K562 (cell line): ENCODE results near the gene UTP25. TPM values are rescaled to one million over a fixed set of nuclear protein-coding genes. Genes with fewer than 3 reads are reported as not detected.

ENCODE experiments used
- ATAC-seq: fragments of 200-7000 bp; cut with Tn5 transposase; 3 replicates; pipeline ENCODE4 v1.9.1; 2020; ENCODE audit warnings: moderate library complexity
- BruUV-seq: library from RNA; stranded (reverse); fragments of 400-500 nt; replicated peaks from 2 replicates; lab custom pipeline; 2021; lab: Mats Ljungman, UMichigan
- CTCF ChIA-PET: fragments of 300-600 bp; formaldehyde crosslinking; extraction: SDS; loops from one replicate; lab custom pipeline; 2021; ENCODE audit warnings: low intra/inter-chr PET ratio; lab: Yijun Ruan, JAX
- POLR2A ChIA-PET: fragments of 300-600, 350-650 bp; sonication (Branson Sonifier 250); formaldehyde crosslinking; extraction: SDS; loops from one replicate; lab custom pipeline; 2021; ENCODE audit warnings: antibody characterized with exemption, inconsistent platforms; lab: Yijun Ruan, JAX
- DNase-seq, 4 experiments: peaks; one replicate each; pipeline versions ENCODE4 v3.0.0 to v3.0.0-alpha.2; 2011 to 2018; ENCODE audit warnings: low spot score in 3 of 4, mixed read lengths in 3 of 4; ENCODE audit errors: extremely low read depth in 1 of 4
- FAIRE-seq: peaks from 2 replicates; lab custom pipeline; 2011; peaks lifted over from hg19 to GRCh38; lab: Jason Lieb, UNC
- H2AFZ ChIP-seq: 2 replicates; pipeline ENCODE4 v1.6.0; 2011; ENCODE audit warnings: low read depth, low read length, control low read depth, inconsistent platforms
- H3K27ac ChIP-seq: fragments of 200-600 bp; 3 replicates; pipeline ENCODE4 v1.8.0; 2011; ENCODE audit warnings: low read depth, mild to moderate bottlenecking, control low read depth, inconsistent platforms, low read length, moderate library complexity, mixed read lengths; ENCODE audit errors: extremely low read depth
- H3K27me3 ChIP-seq, 2 experiments: fragments of 300-600 bp in 1 of 2; 2 replicates in 1 of 2; 3 replicates in 1 of 2; pipeline versions ENCODE4 v1.6.0 to v1.8.0; 2011; ENCODE audit warnings: inconsistent platforms in 2 of 2, low read length in 2 of 2, mild to moderate bottlenecking in 1 of 2, mixed read lengths in 1 of 2, moderate library complexity in 1 of 2; ENCODE audit not compliant: control insufficient read depth in 2 of 2, insufficient read depth in 2 of 2
- H3K36me3 ChIP-seq: fragments of 300-600 bp; 3 replicates; pipeline ENCODE4 v1.8.0; 2011; ENCODE audit warnings: mild to moderate bottlenecking, low read length, inconsistent platforms; ENCODE audit not compliant: control insufficient read depth, insufficient read depth
- H3K4me1 ChIP-seq, 2 experiments: fragments of 200-600 bp in 1 of 2; replicated peaks in 1 of 2; 2 replicates in 1 of 2; 3 replicates in 1 of 2; pipeline versions ENCODE4 v1.5.1 to v1.8.0; 2011; ENCODE audit warnings: inconsistent platforms in 2 of 2, low read length in 2 of 2, mild to moderate bottlenecking in 1 of 2, mixed read lengths in 1 of 2, moderate library complexity in 1 of 2; ENCODE audit not compliant: control insufficient read depth in 2 of 2, insufficient read depth in 2 of 2
- H3K4me2 ChIP-seq: 2 replicates; pipeline ENCODE4 v1.6.1; 2011; ENCODE audit warnings: low read length, control low read depth, inconsistent platforms, mixed read lengths; ENCODE audit not compliant: insufficient read depth
- H3K4me3 ChIP-seq: fragments of 200-600 bp; sonication (generic), shearing (Covaris generic); 2 replicates; pipeline ENCODE4 v1.5.1; 2016; ENCODE audit warnings: control low read depth, inconsistent platforms
- H3K79me2 ChIP-seq: fragments of 200-600 bp; 3 replicates; pipeline ENCODE4 v1.8.0; 2011; ENCODE audit warnings: low read length, inconsistent platforms; ENCODE audit not compliant: control insufficient read depth, insufficient read depth
- H3K9ac ChIP-seq, 2 experiments: 2 replicates each; pipeline versions ENCODE4 v1.6.0 to v1.6.1; 2011; ENCODE audit warnings: low read depth in 2 of 2, low read length in 2 of 2, control low read depth in 1 of 2, inconsistent platforms in 1 of 2, mild to moderate bottlenecking in 1 of 2, mixed read lengths in 1 of 2; ENCODE audit not compliant: insufficient read depth in 1 of 2
- H3K9me1 ChIP-seq: one replicate; pipeline ENCODE4 v1.6.0; 2011; ENCODE audit warnings: inconsistent platforms, mild to moderate bottlenecking, low read length, moderate library complexity; ENCODE audit not compliant: control insufficient read depth, insufficient read depth
- H3K9me3 ChIP-seq: replicated peaks from 2 replicates; pipeline ENCODE4 v1.5.1; 2011; ENCODE audit warnings: low read depth, low read length, inconsistent platforms; ENCODE audit not compliant: control insufficient read depth, insufficient read depth
- H4K20me1 ChIP-seq: replicated peaks from 2 replicates; pipeline ENCODE4 v1.6.1; 2011; ENCODE audit warnings: low read length, inconsistent platforms, mixed read lengths; ENCODE audit not compliant: control insufficient read depth, insufficient read depth
- ASH1L ChIP-seq: fragments of 450-650 bp; IDR thresholded peaks from 2 replicates; pipeline ENCODE4 v1.6.1; 2018; ENCODE audit warnings: borderline replicate concordance, mild to moderate bottlenecking, low read depth; ENCODE audit not compliant: partially characterized antibody
- ATF3 ChIP-seq, 2 experiments: fragments of 450-650 bp in 1 of 2; sonication (generic) in 1 of 2; formaldehyde crosslinking in 1 of 2; IDR thresholded peaks in 1 of 2; conservative IDR thresholded peaks in 1 of 2; 2 replicates each; pipeline versions ENCODE4 v1.6.1 to v1.8.1; 2016 to 2023; ENCODE audit warnings: mild to moderate bottlenecking in 2 of 2, moderate library complexity in 2 of 2, inconsistent platforms in 1 of 2, missing genetic modification reagents in 1 of 2
- ATF7 ChIP-seq: fragments of 450-650 bp; IDR thresholded peaks from 2 replicates; pipeline ENCODE4 v1.7.1; 2014; ENCODE audit warnings: mild to moderate bottlenecking, moderate library complexity
- CHD4 ChIP-seq: fragments of 200-600 bp; sonication (generic); IDR thresholded peaks from 3 replicates; pipeline ENCODE4 v1.6.1; 2012; ENCODE audit warnings: low read depth, mild to moderate bottlenecking, mixed read lengths, low read length, inconsistent platforms; ENCODE audit not compliant: insufficient read depth, insufficient replicate concordance, poor library complexity, severe bottlenecking
- GTF2E2 ChIP-seq: fragments of 200-800 bp; sonication (Bioruptor generic); IDR thresholded peaks from 2 replicates; pipeline ENCODE4 v1.6.1; 2016; ENCODE audit warnings: missing genetic modification characterization, missing compliant biosample characterization
- JUND ChIP-seq, 2 experiments: IDR thresholded peaks; 2 replicates in 1 of 2; 3 replicates in 1 of 2; pipeline ENCODE4 v1.6.1; 2011; ENCODE audit warnings: borderline replicate concordance in 2 of 2, low read depth in 2 of 2, low read length in 2 of 2, improper control_type of control experiment in 1 of 2, missing biosample characterization in 1 of 2, missing genetic modification characterization in 1 of 2, missing genetic modification reagents in 1 of 2
- MTA1 ChIP-seq: fragments of 450-650 bp; IDR thresholded peaks from 2 replicates; pipeline ENCODE4 v1.6.1; 2017; ENCODE audit warnings: borderline replicate concordance
- NFE2L1 ChIP-seq: fragments of 450-650 bp; IDR thresholded peaks from 2 replicates; pipeline ENCODE4 v1.6.1; 2016; ENCODE audit warnings: missing genetic modification characterization, low read depth, mild to moderate bottlenecking, missing compliant biosample characterization, moderate library complexity, borderline replicate concordance
- PCBP2 ChIP-seq: fragments of 200-400 bp; formaldehyde crosslinking; IDR thresholded peaks from 2 replicates; pipeline ENCODE4 v1.6.1; 2018; ENCODE audit warnings: low read length, low read depth, mild to moderate bottlenecking, moderate library complexity; ENCODE audit not compliant: poor library complexity, severe bottlenecking
- PTTG1 ChIP-seq: fragments of 450-650 bp; IDR thresholded peaks from 2 replicates; pipeline ENCODE4 v1.6.1; 2016; ENCODE audit warnings: low read depth, mild to moderate bottlenecking, missing genetic modification characterization, missing compliant biosample characterization
- RBM14 ChIP-seq: fragments of 200-400 bp; formaldehyde crosslinking; IDR thresholded peaks from 2 replicates; pipeline ENCODE4 v1.6.1; 2018; ENCODE audit warnings: low read depth, mild to moderate bottlenecking, low read length, moderate library complexity, borderline replicate concordance; ENCODE audit not compliant: insufficient read depth
- SNRNP70 ChIP-seq: fragments of 200-400 bp; formaldehyde crosslinking; optimal IDR thresholded peaks from 2 replicates; pipeline ENCODE3; 2017; ENCODE audit warnings: low read depth, low read length
- TAF9B ChIP-seq: fragments of 450-650 bp; IDR thresholded peaks from 2 replicates; pipeline ENCODE4 v1.6.1; 2018; ENCODE audit warnings: mild to moderate bottlenecking; ENCODE audit not compliant: partially characterized antibody
- TBP ChIP-seq: optimal IDR thresholded peaks from 2 replicates; pipeline ENCODE3; 2011; ENCODE audit warnings: low read depth, low read length, improper control_type of control experiment
- THAP7 ChIP-seq: fragments of 250-450 bp; sonication (Bioruptor Pico); IDR thresholded peaks from 2 replicates; pipeline ENCODE4 v1.5.0; 2021
- ZNF134 ChIP-seq: fragments of 250-450 bp; sonication (Bioruptor Pico); conservative IDR thresholded peaks from 2 replicates; pipeline ENCODE4 v1.4.0; 2020
- ZNF431 ChIP-seq: sonication (generic); formaldehyde crosslinking; IDR thresholded peaks from 2 replicates; pipeline ENCODE4 v1.8.0; 2022; ENCODE audit warnings: mild to moderate bottlenecking, missing genetic modification reagents
- WGBS: fragments of 100-300 bp; shearing (Covaris generic); methylation state at CpG from one replicate; pipeline ENCODE4 v1.1.6; 2016; ENCODE audit warnings: low coverage, mixed read lengths; ENCODE audit not compliant: insufficient coverage; ENCODE audit errors: missing lambda C conversion rate; 5-methylcytosine and 5-hydroxymethylcytosine counted together
- in situ Hi-C: fragments of 300-500 bp; cut with MboI; formaldehyde crosslinking; loops from 4 replicates; pipeline ENCODE4 v1.15.0; 2018; ENCODE audit warnings: inconsistent platforms, mixed read lengths
- intact Hi-C: fragments of 100-400 bp; cut with micrococcal nuclease; formaldehyde crosslinking; loops from 2 replicates; pipeline ENCODE4 v1.14.2; 2022
- polyA plus RNA-seq, 8 experiments: library from polyadenylated mRNA; depleted of rRNA in 4 of 8; stranded (reverse) in 5 of 8; unstranded in 3 of 8; fragments of >200 nt; fragmentation: Nextera tagmentation in 2 of 8; fragmentation: Illumina TruSeq in 1 of 8; extraction: Ambion mirVana in 2 of 8; extraction: Trizol in 1 of 8; gene quantifications; 2 replicates each; pipeline versions ENCODE4 v1.2.1 to v1.2.3, GENCODE V29; 2011 to 2014; ENCODE audit warnings: inconsistent platforms in 1 of 8, missing spikeins in 1 of 8
- total RNA-seq, 7 experiments: library from RNA; depleted of rRNA in 6 of 7; stranded (reverse); fragments of >200 nt in 6 of 7; fragmentation: Illumina TruSeq in 2 of 7; extraction: Trizol in 2 of 7; gene quantifications; 2 replicates each; pipeline versions ENCODE4 v1.2.1 to v1.2.3, GENCODE V29; 2011 to 2021; ENCODE audit warnings: low replicate concordance in 1 of 7

The UTP25 gene
- total and polyA plus RNA-seq, 9 of the 15 experiments (the other 6 are each of a cell fraction or from before 2014, with no cell fraction given), result 5.7 to 17.6 (median 12.0) TPM

GRCh38 chr1:209884665-209885117 lies 56.9 kb downstream of the UTP25 start (continued):
- TF ChIP-seq THAP7 (CRISPR knock-in tag), result no peak
- TF ChIP-seq NFE2L1 (tag), result no peak
- TF ChIP-seq TBP, result no peak
- no peak for TF ChIP-seq RBM14
- TF ChIP-seq PCBP2, result no peak
- no peak for TF ChIP-seq ZNF134 (CRISPR knock-in tag)
- TF ChIP-seq ZNF431, result no peak
- no peak for TF ChIP-seq MTA1

GRCh38 chr1:209885403-209886218 lies 57.8 kb downstream of the UTP25 start:
- in situ Hi-C loops, result no loop called here
- Histone ChIP-seq H3K4me1 (peaks cover 0 to 8% of the 10 kb centered on the region in 2 experiments; a peak in 1 of 5 replicates), H3K9me1 (no peaks in the 10 kb centered on the region), H3K79me2 (no peaks in the 10 kb centered on the region), H3K27ac (no peak overlapping the region), H3K9me3 (no peaks in the 10 kb centered on the region), H3K36me3 (no peaks in the 10 kb centered on the region), H3K27me3 (peaks cover 4 to 27% of the 10 kb centered on the region in 2 experiments; a peak in 3 of 5 replicates), H3K4me3 (no peak overlapping the region), H3K4me2 (no peak overlapping the region), H2AFZ (no peak overlapping the region), H3K9ac (no peak overlapping the region), H4K20me1 (no peaks in the 10 kb centered on the region)
- FAIRE-seq, result no peak
- CTCF ChIA-PET, result no interaction called here
- DNase-seq, result no peak
- ATAC-seq, result no peak
- POLR2A ChIA-PET, result interaction anchor here (1.3 kb wide), 1 partner anchor 8 kb away, joined by 5 read pairs; no protein-coding TSS in a partner anchor
- no TSS peak for BruUV-seq
- intact Hi-C loops, result no loop called here
- 5% methylated on average over 7 of the region's 7 CpGs for WGBS
- no peak for TF ChIP-seq SNRNP70
- no peak for TF ChIP-seq TAF9B
- no peak for TF ChIP-seq CHD4
- peak; percentile 47; the same call in 1 of the 2 replicates for TF ChIP-seq ATF3 (IDR thresholded peaks at IDR 0.05)
- TF ChIP-seq ATF3 (CRISPR knock-in tag; conservative IDR thresholded peaks at IDR 0.05), result no peak
- peak; percentile 59 for TF ChIP-seq ATF7
- no peak for TF ChIP-seq PTTG1 (tag)
- TF ChIP-seq JUND (IDR thresholded peaks at IDR 0.05; ENCODE audit: borderline replicate concordance, low read depth, low read length), result no peak
- TF ChIP-seq JUND (tag; IDR thresholded peaks at IDR 0.05; ENCODE audit: borderline replicate concordance, low read depth, low read length), result peak; percentile 27; the same call in 1 of the 3 replicates
- no peak for TF ChIP-seq GTF2E2 (tag)
- TF ChIP-seq ASH1L, result no peak
